Measurements from ENCODE around the gene ABHD11.
"Not testable (repeated sequence)": the region's sequence is repeated elsewhere in the genome, so short reads cannot be mapped to it uniquely, and the experiment has no call there.

Gene ABHD11

DNA sequence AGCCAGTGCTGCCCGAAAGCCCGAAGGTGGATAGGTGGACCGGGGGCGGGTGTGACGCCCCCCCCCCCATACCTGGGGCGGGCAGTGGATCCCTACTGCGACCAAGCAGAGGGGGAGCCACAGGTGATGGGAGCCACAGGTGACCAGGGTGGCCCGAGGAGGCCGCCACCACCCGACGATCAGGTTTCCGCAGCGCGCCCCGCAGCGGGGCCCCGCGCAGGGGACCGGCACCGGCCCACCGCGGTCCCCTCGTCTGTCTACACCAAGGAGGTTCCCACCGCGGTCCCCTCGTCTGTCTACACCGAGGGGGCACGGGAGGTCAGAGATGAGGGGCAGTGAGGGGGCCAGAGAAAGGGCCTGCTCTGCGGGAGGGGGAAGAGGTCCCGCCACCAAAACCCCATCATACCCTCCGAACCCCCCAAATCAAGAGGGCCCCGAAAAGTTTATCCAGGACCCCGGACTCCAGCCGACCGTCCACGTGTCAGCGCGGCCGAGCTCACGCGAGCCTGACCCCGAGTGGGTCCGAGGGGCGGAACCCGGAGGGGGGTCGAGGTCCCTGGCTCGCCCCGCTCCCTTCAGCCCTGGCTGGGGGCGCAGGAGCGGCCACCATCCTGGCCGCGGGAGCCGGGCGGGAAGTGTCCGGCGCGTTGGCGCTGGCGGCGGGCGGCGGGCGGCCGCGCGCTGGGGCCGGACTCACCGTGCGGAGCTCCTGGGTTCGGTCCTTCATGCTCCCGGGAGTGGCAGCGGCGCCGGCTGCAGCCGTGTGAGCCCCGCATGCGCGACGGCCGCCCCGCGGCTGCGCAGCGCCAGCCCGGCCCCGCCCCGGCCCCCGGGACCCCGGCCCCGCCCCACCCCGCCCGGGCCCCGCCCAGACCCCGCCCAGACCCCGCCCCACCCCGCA is 19.4 kb downstream of the ABHD11 start, which contains the start of gene STX1A:
Gene STX1A, minus strand, starts transcription at position 765 of the 901 bp plus-strand sequence. Its CDS starts 38 bp downstream, at position 727.
- DNase-seq, result peak; percentile 75 to 77

DNA sequence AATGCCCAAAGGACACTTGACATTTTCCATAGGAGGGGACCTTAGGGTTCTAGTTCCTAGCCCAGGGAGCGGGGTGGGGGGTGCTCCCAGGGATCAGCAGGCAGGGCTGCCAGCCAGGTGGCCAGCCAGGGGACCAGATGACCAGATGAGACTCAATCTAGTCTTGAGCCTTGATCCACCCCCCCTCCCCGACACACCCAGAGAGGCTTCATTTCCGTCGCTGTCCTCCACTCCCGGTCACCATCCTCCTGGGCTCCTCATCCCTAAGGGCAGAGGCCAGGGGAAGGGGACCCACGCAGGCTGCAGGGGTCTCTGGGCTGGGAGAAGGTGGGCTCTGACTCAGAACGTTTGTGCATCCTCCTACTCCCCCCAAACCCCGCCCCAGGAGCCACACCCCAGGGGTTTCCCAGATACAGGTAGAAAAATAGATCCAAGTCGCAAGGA is 20.1 kb downstream of the ABHD11 start:
- peak in 1 of 2 donors; percentile 25 for DNase-seq

DNA sequence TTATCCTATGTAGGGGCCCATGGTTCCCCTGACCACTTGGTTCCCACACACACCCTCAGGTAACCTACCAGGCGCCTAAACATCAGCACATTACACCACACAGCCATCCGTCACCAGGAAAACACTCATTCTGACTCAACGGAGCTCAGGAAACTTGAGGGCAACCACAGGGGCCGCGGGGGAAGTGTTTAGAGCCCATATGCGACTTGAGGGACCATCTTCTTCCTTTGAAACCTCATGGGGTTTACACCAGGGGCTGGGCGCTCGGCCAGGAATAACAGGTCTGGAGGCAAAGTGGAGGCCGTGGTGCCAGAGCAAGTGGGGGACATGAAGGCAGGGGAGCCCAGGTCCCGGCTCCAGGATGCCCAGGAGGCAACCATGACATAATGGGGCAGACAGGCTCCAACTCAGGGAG is 20.6 kb downstream of the ABHD11 start:
- peak; percentile 69 to 72 for DNase-seq

DNA sequence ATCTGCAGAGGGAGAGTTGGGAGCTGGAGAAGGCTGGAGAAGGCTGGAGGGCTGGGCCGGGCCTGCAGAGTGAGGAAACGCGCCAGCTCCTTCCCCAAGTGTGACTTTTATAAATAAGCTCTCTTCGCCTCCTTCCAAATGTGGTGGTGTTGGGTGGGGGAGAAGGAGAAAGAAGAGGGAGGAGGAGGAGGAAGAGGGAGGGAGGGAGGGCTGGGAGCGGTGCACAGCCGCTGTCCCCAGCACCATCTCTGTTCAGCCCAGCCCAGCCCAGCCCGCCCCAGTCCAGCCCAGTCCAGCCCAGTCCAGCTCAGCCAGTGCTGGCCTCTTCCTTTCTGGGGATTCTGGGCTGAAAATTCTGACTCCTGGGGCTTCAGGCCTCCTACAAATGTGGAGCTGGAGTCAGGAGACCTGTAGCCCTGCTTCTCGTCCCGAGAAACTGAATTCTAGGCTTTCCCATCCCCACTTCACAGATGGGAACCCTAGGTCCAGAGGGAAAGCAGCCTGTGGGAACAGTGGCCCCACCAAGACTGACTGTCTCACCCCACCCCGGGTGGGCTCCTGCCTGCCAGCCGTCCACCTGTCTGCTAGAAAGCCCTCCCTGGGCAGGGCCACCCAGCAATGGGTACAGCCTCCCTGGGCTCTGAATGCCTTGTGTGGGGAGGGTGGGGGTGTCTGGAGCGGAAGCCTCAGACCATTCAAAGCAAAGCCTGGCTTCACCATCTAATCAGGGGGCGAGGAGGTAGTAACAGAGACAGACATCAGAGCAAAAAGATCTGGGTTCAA is 21.4 kb downstream of the ABHD11 start:
- no peak for DNase-seq

DNA sequence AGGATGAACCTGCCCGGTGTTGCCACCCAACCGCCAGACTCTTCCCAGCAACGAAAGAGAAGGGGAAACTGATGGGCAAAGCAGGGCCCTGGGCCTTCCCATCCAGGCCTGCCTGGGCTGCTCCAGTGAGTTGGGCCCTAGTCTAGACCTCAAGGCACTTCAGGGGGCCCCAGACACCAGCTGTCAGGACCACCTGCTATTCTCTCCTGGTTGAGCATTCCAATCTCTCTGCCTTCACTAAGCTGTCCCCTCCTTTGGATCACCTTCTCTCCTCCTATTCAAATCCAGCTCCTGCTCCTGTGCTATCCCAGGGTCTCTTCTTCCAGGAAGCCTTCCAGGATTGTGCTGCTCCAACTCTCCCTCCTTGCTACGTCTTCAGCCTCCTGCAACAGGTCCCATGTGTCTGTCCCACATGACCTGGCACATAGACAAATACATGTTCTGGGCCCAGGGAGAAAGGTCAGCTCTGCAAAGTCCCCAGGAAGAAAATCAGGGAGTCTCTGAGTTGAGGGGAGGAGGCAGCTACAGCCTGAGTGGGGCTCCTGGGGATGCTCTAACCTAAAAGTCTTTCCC is 22.2 kb downstream of the ABHD11 start:
- no peak for DNase-seq

GRCh38 chr7:73715648-73716317 is 22.8 kb downstream of the ABHD11 start:
- peak in 1 of 2 donors; percentile 31 for DNase-seq

DNA sequence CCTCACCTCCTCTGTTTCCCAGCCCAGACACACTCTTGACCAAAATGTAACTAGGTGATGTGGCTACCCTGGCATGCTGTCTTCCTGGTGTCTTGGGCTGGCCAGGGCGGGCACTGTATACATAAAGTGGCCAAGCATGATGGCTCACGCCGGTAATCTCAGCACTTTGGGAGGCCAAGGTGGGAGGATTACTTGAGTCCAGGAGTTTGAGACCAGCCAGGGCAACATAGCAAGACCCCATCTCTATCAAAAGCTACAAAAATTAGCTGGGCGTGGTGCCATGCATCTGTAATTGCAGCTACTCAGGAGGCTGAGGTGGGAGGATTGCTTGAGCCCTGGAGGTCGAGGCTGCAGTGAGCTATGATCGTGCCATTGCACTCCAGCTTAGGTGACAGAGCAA is 25.3 kb downstream of the ABHD11 start:
- not testable (repeated sequence) for DNase-seq

DNA sequence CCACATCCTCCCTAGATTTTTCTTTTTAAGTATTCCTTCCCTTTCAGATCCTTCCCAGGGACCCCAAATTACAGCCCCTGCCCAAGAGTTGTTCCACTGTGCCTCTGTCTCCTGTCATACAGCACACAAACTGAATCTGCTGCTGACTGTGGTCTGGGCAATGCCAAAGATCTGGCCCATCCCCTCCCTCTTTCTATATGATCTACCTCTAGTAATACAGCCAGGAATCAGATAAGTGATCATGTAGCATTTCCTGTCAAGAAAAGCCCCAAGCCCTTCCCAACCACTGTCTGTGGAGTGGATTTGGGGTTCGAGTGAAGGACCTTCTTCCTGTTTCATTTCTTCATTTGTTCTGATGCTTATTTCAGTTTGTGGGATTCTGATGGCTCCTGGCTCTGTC is 25.8 kb downstream of the ABHD11 start:
- DNase-seq, result no peak

- DNase-seq, result no peak
These were observed 29.5 kb downstream of the ABHD11 start for GRCh38 chr7:73708961-73709549.

DNA sequence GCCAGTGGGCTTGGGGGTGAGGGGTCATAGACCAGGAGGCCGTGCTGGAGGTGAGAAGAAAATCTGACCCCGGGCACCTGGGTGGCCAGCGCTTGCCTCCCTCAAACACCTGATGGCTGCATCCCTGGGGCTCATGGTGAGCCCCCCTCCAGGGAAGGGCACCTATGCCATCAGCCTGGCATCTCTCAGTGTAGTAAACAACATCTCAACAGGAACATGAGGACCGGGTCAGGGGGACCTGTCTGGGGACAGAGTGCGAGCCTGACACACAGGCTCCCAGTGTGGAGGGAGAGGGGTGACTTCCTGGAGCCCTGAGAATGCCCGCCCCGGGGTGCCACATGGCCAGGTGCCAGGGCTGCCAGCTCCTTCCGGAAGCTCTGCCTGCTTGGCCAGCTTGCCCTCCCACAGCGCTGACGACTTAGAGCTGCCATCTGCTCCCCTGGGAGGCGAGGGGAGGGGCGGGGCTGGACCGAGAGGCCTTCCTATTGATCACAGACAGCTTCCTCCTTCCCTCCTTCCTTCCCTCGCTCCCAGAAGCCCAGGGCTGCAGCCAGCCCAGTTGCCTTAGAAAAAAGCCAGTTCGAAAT is 31.5 kb downstream of the ABHD11 start:
- DNase-seq, result peak in 1 of 2 donors; percentile 39

GRCh38 chr7:73706126-73707044 is 32.2 kb downstream of the ABHD11 start:
- no peak for DNase-seq

GRCh38 chr7:73705551-73705920 is 33.1 kb downstream of the ABHD11 start:
- no peak for DNase-seq

DNA sequence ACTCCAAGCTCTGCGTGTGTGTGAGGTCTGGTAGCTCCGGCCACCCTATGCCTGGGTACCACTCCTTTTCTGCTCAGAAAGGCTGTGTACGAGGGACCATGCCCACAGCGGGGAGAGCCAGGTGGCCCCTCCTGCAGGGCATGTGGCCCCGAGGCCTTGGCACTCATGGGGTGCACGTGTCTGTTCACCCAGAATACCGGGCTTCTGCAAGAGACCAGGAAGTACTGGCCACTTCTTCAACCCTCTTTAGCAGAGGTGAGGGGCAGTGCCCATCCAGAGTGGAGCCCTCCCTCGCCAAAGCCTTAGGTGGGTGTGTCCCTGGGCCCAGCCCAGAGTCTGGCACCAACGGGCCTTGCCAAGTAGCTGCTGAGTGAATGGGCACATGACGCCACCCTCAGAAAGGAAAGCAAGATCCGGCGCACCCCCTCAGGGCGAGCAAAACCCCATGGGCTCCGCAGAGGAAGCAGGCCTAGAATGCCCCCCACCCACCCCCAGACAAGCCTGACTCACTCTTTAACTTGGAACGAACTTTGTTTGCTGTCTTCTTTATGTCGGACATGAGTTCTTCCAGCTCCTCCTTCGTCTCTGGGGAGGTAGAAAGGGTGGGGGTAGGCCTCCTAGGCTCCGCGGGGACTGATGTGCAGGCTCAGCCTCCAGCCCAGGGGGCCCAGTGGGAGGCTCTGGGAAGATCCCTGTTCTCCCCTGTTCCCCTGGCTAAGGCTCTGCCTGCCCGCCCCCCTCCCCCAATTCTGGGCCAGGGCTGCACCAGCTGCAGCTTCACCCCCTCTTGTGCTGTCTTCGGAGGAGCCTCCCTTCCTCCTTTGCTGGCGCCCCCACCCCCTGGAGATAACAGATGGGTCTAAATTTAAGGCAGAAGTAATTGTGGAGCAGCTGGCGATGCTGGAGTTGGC is 33.7 kb downstream of the ABHD11 start:
- DNase-seq, result no peak

GRCh38 chr7:73703757-73704639 is 34.6 kb downstream of the ABHD11 start:
- DNase-seq, result peak; percentile 19 to 43

DNA sequence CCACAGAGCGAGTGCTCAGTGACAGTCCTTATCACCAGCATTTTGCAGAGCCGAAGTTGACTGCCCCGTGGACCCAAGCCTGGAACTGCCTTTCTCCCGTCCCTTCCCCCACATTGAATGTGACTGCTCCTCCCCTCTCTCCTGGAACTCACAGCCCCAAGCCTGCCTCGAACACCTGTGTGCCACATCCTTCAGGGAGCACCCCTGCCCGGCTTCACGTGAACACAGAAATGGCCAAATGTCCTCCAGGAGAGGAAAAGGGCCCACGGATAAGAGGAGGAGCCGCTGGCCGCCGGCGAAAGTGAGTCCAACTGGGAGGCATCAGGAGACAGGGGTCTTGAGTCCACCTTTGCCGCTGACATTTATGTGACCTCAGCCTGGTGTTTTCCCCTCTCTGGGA is 35.4 kb downstream of the ABHD11 start:
- DNase-seq, result no peak

DNA sequence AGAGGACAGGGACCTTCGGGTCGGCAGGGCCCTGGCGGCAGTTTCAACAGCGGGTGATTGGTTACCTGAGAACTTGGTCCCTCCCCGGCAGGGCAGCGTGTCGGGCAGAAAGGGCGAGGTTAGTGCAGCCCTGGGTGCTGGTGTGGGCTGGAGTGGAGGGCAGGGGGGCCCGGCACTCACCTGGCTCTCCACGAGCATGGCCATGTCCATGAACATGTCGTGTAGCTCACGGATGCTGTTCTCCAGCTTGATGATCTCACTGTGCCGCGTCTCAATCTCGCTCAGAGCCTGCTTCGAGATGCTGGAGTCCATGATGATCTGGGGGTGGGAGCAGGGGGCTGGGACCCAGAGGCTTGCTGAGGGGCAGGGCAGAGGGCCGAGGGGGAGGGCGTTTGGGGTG is 35.9 kb downstream of the ABHD11 start:
- DNase-seq, result no peak

GRCh38 chr7:73702226-73702625 is 36.4 kb downstream of the ABHD11 start:
- DNase-seq, result no peak

DNA sequence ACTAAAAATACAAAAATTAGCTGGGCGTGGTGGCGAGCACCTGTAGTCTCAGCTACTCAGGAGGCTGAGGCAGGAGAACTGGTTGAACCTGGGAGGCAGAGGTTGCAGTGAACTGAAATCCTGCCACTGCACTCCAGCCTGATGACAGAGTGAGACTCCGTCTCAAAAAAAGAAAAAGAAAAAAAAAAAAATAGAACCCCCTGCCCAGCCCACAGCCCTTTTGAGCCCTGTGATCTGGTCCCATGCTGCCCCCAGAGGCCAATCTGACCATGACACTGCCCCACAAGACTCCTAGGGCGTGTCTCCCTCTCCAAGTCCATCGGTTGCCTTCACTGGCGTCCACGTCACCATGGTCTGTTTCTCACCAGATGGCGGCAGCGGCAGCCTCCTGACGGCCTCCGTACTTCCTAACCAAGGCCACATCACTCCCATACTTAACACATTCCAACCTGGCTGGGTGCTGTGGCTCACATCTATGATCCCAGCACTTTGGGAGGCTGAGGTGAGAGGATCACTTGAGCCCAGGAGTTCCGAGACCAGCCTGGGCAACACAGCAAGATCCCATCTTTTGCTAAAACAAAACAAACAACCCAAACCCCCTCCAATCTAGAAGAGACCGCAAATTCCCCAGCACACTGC is 37.1 kb downstream of the ABHD11 start:
- DNase-seq, result peak; percentile 31 to 36

Data from CD4-positive, alpha-beta T cell treated with Interleukin-1 beta for 1 hour (primary cell).